ES-I3 (cell line): ENCODE data around the gene ATRX.
"Not testable (repeated sequence)": the region's sequence is repeated elsewhere in the genome, so short reads cannot be mapped to it uniquely, and the experiment has no call there.

ENCODE experiments used
- H3K36me3 ChIP-seq: 2 replicates; pipeline ENCODE4 v1.6.1; 2013; ENCODE audit warnings: mild to moderate bottlenecking, low read length, control low read depth, moderate library complexity; ENCODE audit not compliant: insufficient read depth
- H3K4me1 ChIP-seq: 2 replicates; pipeline ENCODE4 v1.6.1; 2013; ENCODE audit warnings: mild to moderate bottlenecking, control low read depth, low read length; ENCODE audit not compliant: insufficient read depth
- H3K9ac ChIP-seq: 2 replicates; pipeline ENCODE4 v1.6.1; 2013; ENCODE audit warnings: low read depth, mild to moderate bottlenecking, low read length, moderate library complexity
- H3K9me3 ChIP-seq: 2 replicates; pipeline ENCODE4 v1.6.1; 2013; ENCODE audit warnings: mild to moderate bottlenecking, low read length, moderate library complexity; ENCODE audit not compliant: control insufficient read depth, insufficient read depth

ATRX gene

DNA sequence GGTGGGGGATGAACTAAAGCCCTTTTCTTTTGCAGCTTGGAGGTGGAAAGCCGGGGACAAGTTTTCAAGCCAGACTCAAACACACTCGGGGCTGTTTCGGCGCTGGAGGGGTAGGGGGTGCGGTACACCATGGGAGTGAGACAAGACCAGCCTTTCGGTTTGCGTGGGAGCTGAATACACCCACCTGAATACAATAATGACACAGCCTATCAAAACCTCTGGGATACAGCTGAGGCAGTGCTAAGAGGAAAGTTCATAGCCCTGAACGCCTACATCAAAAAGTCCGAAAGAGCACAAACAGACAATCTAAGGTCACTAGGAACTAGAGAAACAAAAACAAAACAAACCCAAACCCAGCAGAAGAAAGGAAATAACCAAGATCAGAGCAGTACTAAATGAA, 163.3 kb downstream of the ATRX start:
- Histone ChIP-seq H3K4me1 (0 out of 2 replicates have a peak, but pooled peaks cover 4% of the 10 kb centered on the region), H3K36me3 (no peaks in the 10 kb centered on the region), H3K9me3 (no peaks in the 10 kb centered on the region), H3K9ac (no peak overlapping the region)

GRCh38 chrX:77622233-77622632, 163.8 kb downstream of the ATRX start:
- 0 out of 2 replicates have a peak, but pooled peaks cover 4% of the 10 kb centered on the region for H3K4me1 ChIP-seq
- no peak overlapping the region for H3K9ac ChIP-seq
- H3K9me3 ChIP-seq, result no peaks in the 10 kb centered on the region
- H3K36me3 ChIP-seq, result no peaks in the 10 kb centered on the region

DNA sequence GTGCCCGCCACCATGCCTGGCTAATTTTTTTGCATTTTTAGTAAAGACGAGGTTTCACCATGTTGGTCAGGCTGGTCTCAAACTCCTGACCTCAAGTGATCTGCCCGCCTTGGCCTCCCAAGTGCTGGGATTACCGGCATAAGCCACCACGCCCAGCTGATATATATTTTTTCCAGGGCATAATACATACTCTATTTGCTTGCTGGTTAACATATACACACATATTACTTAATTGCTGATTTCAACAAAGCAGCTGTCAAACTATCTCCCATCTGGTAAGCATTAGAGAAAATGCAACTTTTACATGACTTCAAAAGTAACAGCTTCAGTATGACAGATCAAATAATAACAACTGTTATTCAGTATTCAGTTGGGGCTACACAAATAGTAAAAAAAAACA, 164.6 kb downstream of the ATRX start:
- not testable (repeated sequence) for H3K36me3 ChIP-seq, H3K9me3 ChIP-seq, H3K4me1 ChIP-seq, H3K9ac ChIP-seq

GRCh38 chrX:77617206-77617605, 168.8 kb downstream of the ATRX start:
- no peaks in the 10 kb centered on the region for H3K9me3 ChIP-seq
- H3K9ac ChIP-seq, result no peak overlapping the region
- H3K4me1 ChIP-seq, result no peaks in the 10 kb centered on the region
- no peaks in the 10 kb centered on the region; the same call in 1 of the 2 replicates for H3K36me3 ChIP-seq

DNA sequence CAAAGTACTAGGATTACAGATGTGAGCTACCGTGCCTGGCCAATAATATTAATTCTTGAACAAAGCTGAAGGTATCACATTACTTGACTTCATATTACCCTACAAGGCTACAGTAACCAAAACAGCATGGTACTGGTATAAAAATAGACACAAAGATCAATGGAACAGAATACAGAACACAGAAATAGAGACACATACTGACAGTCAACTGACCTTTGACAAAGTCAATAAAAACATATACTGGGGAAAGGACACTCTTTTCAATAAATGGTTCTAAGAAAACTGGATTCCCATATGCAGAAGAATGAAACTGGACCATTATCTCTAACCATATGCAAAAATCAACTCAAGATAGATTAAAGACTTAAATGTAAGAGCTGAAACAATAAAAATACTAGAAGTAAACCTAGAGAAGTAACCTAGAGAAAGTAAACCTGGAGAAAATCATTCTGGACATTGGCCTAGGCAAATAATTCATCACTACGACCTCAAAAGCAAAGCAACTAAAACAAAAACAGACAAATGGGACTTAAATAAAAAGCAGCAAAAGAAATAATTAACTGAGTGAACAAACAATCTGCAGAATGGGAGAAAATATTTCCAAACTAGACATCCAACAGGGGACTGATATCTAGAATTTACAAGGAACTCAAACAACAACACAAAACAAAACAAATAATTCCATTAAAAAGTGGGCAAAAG, 182.2 kb downstream of the ATRX start:
- Histone ChIP-seq H3K36me3 (no peaks in the 10 kb centered on the region), H3K4me1 (no peaks in the 10 kb centered on the region), H3K9ac (no peak overlapping the region), H3K9me3 (no peaks in the 10 kb centered on the region)

GRCh38 chrX:77597511-77597910, 188.5 kb downstream of the ATRX start:
- Histone ChIP-seq H3K9me3 (no peaks in the 10 kb centered on the region), H3K36me3 (no peaks in the 10 kb centered on the region), H3K9ac (no peak overlapping the region), H3K4me1 (0 out of 2 replicates have a peak, but pooled peaks cover 4% of the 10 kb centered on the region)

DNA sequence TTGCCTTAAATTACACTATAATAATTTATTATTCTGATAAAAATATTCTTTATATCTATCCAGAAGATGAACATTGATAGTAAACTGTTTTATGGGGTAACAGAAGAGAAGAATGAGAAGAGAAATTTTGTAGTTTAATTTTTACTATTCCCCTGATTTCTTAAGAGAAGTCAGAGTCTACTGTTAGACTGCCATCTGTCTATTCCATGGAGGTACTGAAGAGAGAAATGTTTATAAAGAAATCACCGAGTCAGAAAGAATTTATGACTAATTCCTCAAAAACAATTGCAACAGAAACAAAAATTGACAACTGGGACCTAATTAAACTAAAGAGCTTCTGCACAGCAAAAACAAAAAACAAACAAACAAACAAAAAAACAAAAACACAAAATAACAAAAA, 188.9 kb downstream of the ATRX start:
- 0 out of 2 replicates have a peak, but pooled peaks cover 4% of the 10 kb centered on the region for H3K4me1 ChIP-seq
- no peaks in the 10 kb centered on the region for H3K36me3 ChIP-seq
- H3K9ac ChIP-seq, result no peak overlapping the region
- no peaks in the 10 kb centered on the region for H3K9me3 ChIP-seq

DNA sequence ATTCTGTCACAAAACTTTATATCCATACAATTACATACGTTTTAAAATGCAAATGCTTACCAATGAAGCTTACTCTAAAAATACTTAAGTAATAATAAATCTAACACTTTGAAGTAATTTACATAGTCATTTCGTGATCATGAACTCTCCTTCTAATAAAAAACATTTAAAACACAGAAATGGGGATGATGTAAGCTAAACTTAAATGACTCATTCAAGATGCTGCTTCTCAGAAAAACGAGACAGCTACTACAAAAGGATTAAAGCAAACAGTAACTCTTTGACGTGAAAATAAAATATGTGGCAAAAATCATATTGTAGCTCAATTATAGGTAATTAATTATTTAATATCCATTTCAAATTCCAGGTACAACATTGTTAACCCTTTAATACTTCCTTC, 190.2 kb downstream of the ATRX start:
- H3K9me3 ChIP-seq, result no peaks in the 10 kb centered on the region
- no peaks in the 10 kb centered on the region for H3K36me3 ChIP-seq

DNA sequence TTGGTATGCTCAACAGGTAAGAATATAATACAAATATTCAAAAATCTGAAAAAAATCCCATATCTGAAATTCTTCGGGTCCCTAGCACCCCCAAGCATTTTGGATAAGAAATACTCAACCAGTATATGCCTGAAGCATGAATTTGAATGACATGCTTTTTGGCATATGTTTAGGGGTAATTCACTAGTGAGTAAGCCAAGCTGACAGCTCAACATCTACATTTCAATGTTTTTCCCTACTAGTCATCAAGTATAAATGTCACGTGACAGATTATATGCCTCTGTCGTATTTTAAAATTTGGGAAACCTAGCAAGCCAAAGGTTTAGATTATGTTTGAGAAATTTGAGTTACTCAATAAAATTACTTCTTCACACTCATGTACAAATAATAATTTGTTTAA, 213.7 kb downstream of the ATRX start:
- Histone ChIP-seq H3K36me3 (peaks cover 3% of the 10 kb centered on the region; the same call in 1 of the 2 replicates), H3K4me1 (peaks cover 12% of the 10 kb centered on the region), H3K9ac (no peak overlapping the region), H3K9me3 (no peaks in the 10 kb centered on the region)

More for the DNA sequence above, 190.2 kb downstream of the ATRX start:
- no peak overlapping the region for H3K9ac ChIP-seq
- H3K4me1 ChIP-seq, result 0 out of 2 replicates have a peak, but pooled peaks cover 4% of the 10 kb centered on the region

DNA sequence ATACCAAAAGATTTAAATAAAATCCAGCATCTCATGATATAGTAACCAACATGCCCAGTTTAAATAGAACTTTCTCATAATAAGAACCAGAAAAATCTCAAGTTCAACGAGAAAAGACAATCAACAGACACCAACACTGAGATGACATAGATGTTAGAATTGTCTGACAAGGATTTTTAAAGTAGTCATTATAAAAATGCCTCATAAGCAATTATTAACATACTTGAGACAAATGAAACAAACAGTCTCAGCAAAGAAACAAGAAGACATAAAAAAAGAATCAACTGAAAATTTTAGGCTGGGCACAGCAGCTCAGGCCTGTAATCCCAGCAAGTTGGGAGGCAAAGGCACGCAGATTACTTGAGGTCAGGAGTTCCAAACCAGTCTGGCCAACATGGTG, 220.7 kb downstream of the ATRX start:
- Histone ChIP-seq H3K9ac (no peak overlapping the region), H3K36me3 (no peaks in the 10 kb centered on the region), H3K4me1 (no peaks in the 10 kb centered on the region), H3K9me3 (peaks cover 5% of the 10 kb centered on the region)

GRCh38 chrX:77564823-77565222, 221.2 kb downstream of the ATRX start:
- Histone ChIP-seq H3K9ac (no peak overlapping the region), H3K36me3 (no peaks in the 10 kb centered on the region), H3K4me1 (no peaks in the 10 kb centered on the region), H3K9me3 (peaks cover 5% of the 10 kb centered on the region)

- H3K4me1 ChIP-seq, result no peaks in the 10 kb centered on the region
- H3K36me3 ChIP-seq, result no peaks in the 10 kb centered on the region
- no peak overlapping the region for H3K9ac ChIP-seq
- H3K9me3 ChIP-seq, result peaks cover 1% of the 10 kb centered on the region; the same call in 1 of the 2 replicates
Measured at GRCh38 chrX:77561372-77561771, 224.6 kb downstream of the ATRX start.

- Histone ChIP-seq H3K9me3 (no peaks in the 10 kb centered on the region), H3K9ac (no peak overlapping the region), H3K4me1 (no peaks in the 10 kb centered on the region), H3K36me3 (no peaks in the 10 kb centered on the region)
Measured at GRCh38 chrX:77556276-77556675, 229.7 kb downstream of the ATRX start.

DNA sequence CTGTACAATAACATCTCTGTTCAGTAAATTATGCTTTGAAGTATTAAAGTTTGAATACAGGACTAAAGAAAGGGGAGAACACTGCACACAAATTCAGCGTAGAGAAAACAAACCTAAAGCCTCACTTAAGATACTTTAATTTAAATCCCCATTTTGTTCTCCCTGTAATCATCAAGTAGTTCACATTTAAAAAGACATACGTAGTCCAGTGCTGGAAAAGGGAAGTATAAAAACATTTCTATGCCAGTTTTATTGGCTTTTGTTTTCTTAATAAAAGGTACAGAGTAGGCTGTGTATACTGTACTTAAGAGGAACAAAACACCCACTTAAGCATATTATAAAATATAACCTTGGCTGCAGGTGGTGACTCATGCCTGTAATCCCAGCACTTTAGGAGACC, 237.3 kb downstream of the ATRX start:
- no peaks in the 10 kb centered on the region for H3K36me3 ChIP-seq
- no peaks in the 10 kb centered on the region for H3K9me3 ChIP-seq
- H3K4me1 ChIP-seq, result no peaks in the 10 kb centered on the region
- H3K9ac ChIP-seq, result no peak overlapping the region

DNA sequence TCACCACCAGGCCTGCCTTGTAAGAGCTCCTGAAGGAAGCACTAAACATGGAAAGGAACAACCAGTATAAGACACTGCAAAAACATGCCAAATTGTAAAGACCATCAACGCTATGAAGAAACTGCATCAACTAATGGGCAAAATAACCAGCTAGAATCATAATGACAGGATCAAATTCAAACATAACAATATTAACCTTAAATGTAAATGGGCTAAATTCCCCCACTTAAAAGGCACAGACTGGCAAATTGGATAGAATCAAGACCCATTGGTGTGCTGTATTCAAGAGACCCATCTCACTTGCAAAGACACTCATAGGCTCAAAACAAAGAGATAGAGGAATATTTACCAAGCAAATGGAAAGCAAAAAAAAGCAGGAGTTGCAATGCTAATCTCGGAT, 246.2 kb downstream of the ATRX start:
- H3K9ac ChIP-seq, H3K9me3 ChIP-seq, H3K36me3 ChIP-seq, H3K4me1 ChIP-seq: not testable (repeated sequence)
